Measurements from ENCODE around the gene UGT1A10.
"Not testable (repeated sequence)": the region's sequence is repeated elsewhere in the genome, so short reads cannot be mapped to it uniquely, and the experiment has no call there.

UGT1A10 gene

DNA sequence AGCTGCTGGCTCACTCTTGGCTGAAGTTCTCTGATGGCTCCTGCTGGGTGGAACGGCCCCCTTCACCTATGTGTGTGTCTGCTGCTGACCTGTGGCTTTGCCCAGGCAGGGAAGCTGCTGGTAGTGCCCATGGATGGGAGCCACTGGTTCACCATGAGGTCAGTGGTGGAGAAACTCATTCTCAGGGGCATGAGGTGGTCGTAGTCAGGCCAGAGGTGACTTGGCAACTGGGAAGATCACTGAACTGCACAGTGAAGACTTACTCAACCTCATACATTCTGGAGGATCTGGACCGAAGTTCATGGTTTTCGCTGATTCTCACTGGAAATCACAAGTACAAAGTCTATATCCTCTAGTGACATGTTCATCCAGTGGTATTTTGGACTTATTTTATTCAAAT, 32.7 kb upstream of the UGT1A10 start:
- DNase-seq (ENCODE audit: low spot score), result no peak
- in situ Hi-C loops (cut with MboI; ENCODE audit: low sequenced_read_pairs, unreplicated experiment), result no loop called here
- no peak for TF ChIP-seq CTCF (IDR thresholded peaks at IDR 0.05; ENCODE audit: borderline replicate concordance, control extremely low read depth, extremely low read depth, insufficient read depth, missing control alignments)

GRCh38 chr2:233604826-233605225, 31.4 kb upstream of the UGT1A10 start:
- no peak for TF ChIP-seq CTCF (IDR thresholded peaks at IDR 0.05; ENCODE audit: borderline replicate concordance, control extremely low read depth, extremely low read depth, insufficient read depth, missing control alignments)
- in situ Hi-C loops (cut with MboI; ENCODE audit: low sequenced_read_pairs, unreplicated experiment), result no loop called here
- DNase-seq (ENCODE audit: low spot score), result no peak

DNA sequence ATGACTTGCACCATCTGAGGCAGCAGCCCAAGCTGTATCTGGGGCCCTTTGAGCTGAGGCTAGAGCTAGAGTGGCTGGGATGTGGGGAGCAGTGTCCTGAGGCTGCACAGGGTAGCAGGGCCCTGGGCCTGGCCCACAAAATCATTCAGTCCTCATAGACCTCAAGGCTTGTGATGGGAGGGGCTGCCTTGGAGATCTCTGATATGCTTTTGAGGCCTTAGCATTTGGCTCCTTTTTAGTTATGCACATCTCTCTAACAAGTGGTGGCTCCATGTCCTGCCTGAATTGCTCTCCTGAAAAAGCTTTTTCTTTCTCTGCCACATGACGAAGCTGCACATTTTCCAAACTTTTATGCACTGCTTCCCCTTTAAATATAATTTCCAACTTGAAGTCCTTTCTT, 30.6 kb upstream of the UGT1A10 start:
- in situ Hi-C loops (cut with MboI; ENCODE audit: low sequenced_read_pairs, unreplicated experiment), result no loop called here
- TF ChIP-seq CTCF (IDR thresholded peaks at IDR 0.05; ENCODE audit: borderline replicate concordance, control extremely low read depth, extremely low read depth, insufficient read depth, missing control alignments), result no peak
- no peak for DNase-seq (ENCODE audit: low spot score)

DNA sequence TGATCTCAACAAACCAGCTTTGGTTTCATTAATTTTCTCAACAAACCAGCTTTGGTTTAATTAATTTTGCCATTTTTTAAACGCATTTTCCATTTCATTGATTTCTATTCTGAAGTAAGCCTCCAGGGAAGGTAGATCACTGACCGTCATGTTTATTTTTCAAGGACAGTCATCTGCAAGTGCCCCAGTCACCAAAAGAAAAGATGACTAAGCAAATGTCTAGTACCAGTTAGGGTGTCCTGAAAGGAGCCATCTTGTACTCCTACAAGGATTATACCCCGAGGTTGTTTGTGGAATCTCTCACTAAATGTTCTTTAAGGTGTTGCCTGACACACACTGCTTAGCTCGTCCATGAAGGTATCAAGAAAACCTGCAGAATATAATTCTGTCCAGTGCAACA, 25.0 kb upstream of the UGT1A10 start:
- TF ChIP-seq CTCF (IDR thresholded peaks at IDR 0.05; ENCODE audit: borderline replicate concordance, control extremely low read depth, extremely low read depth, insufficient read depth, missing control alignments), result no peak
- in situ Hi-C loops (cut with MboI; ENCODE audit: low sequenced_read_pairs, unreplicated experiment), result no loop called here
- no peak for DNase-seq (ENCODE audit: low spot score)

DNA sequence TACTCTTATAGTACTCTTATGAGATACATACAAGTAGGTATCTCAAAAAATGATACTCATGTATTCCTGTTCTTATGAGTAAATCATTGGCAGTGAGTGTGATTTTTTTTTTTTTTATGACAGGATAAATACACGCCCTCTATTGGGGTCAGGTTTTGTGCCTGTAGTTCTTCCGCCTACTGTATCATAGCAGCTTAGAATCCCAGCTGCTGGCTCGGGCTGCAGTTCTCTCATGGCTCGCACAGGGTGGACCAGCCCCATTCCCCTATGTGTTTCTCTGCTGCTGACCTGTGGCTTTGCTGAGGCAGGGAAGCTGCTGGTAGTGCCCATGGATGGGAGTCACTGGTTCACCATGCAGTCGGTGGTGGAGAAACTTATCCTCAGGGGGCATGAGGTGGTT, 18.8 kb upstream of the UGT1A10 start, which contains the start of gene UGT1A8:
UGT1A8 (plus strand) TSS at position 158 of the 400 bp plus-strand sequence; CDS start at position 233, 75 bp downstream.
- in situ Hi-C loops (cut with MboI; ENCODE audit: low sequenced_read_pairs, unreplicated experiment), result not testable (repeated sequence)

DNA sequence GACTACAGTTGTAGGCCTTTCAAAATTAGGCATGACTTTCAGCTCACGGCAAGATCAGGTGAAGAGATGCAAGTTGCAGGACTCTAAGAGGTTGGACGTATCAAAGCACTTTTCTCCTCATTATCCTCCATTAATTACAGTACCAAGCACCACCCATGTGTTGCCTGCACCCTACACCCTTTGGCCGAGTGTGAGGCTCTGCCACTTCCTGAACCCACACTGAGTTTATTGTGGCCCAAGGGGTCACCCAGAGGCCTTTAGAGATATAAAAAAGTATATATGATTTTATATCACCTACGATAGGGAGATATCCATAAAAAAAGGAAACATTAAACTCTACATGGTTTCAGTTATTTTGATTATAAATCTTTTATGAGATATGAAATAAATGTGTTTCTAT, 16.0 kb upstream of the UGT1A10 start:
- no peak for TF ChIP-seq CTCF (IDR thresholded peaks at IDR 0.05; ENCODE audit: borderline replicate concordance, control extremely low read depth, extremely low read depth, insufficient read depth, missing control alignments)
- in situ Hi-C loops (cut with MboI; ENCODE audit: low sequenced_read_pairs, unreplicated experiment), result no loop called here
- DNase-seq (ENCODE audit: low spot score), result no peak

More for the DNA sequence above, 18.8 kb upstream of the UGT1A10 start, which contains the start of gene UGT1A8:
- DNase-seq (ENCODE audit: low spot score), result not testable (repeated sequence)

- DNase-seq (ENCODE audit: low spot score); in situ Hi-C loops (cut with MboI; ENCODE audit: low sequenced_read_pairs, unreplicated experiment): not testable (repeated sequence)
These were observed 14.4 kb upstream of the UGT1A10 start for GRCh38 chr2:233621863-233622262.

DNA sequence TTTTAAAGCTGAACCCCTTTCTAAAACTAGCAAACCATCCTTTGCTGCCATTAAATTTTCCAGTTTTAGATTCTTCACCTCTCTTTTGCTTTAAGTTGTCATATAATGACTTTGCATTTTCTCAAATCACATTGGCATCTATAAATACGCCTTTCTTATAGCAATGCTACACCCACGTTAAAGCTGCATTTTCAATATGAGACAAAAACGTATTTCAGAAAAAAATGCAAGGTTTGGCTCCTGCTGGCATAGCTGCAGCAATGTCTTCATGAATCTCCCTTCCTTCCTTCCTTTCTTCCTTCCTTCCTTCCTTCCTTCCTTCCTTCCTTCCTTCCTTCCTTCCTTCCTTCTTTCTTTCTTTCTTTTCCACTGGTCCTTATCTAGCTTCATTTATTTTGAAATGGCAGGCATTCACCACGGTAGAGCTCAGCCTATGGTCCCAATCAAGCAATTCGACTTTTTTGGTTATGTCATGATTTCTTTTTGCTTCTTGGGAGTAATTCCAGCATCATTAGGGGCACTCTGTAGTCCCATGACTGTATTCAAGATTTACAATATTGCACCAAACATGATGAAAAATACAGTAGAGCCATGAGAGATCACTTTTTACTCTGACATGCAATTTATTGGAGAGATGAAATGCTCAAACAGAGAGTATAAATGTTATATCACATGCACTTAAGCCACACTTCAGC, 8.8 kb upstream of the UGT1A10 start:
- DNase-seq (ENCODE audit: low spot score), result no peak
- no peak for TF ChIP-seq CTCF (IDR thresholded peaks at IDR 0.05; ENCODE audit: borderline replicate concordance, control extremely low read depth, extremely low read depth, insufficient read depth, missing control alignments)
- in situ Hi-C loops (cut with MboI; ENCODE audit: low sequenced_read_pairs, unreplicated experiment), result no loop called here
